RWPE1 (cell line): ENCODE data around the gene HIGD1C.
"Not testable (repeated sequence)": the region's sequence is repeated elsewhere in the genome, so short reads cannot be mapped to it uniquely, and the experiment has no call there.

ENCODE experiments used
- CTCF ChIA-PET: fragments of 350-600 bp; sonication (Branson Sonifier 250); formaldehyde crosslinking; extraction: SDS; loops from one replicate; lab custom pipeline; 2021; lab: Yijun Ruan, JAX
- POLR2A ChIA-PET: fragments of 400-600 bp; formaldehyde crosslinking; extraction: SDS; loops from one replicate; lab custom pipeline; 2020; ENCODE audit warnings: antibody characterized with exemption; ENCODE audit not compliant: low non-redundant PET; lab: Yijun Ruan, JAX
- DNase-seq: peaks from one replicate; pipeline ENCODE4 v3.0.0; 2012; ENCODE audit warnings: low spot score
- H3K27ac ChIP-seq: fragments of 450-650 bp; 2 replicates; pipeline ENCODE4 v1.5.1; 2017
- CTCF ChIP-seq: fragments of 450-650 bp; conservative IDR thresholded peaks from 2 replicates; pipeline ENCODE4 v1.5.1; 2017; ENCODE audit warnings: low read depth, mild to moderate bottlenecking

The HIGD1C gene

GRCh38 chr12:50948798-50949197 lies 3.5 kb upstream of the HIGD1C start:
- POLR2A ChIA-PET = no interaction called here
- DNase-seq = no peak
- TF ChIP-seq CTCF = no peak
- H3K27ac ChIP-seq = no peak overlapping the region
- CTCF ChIA-PET = no interaction called here

DNA sequence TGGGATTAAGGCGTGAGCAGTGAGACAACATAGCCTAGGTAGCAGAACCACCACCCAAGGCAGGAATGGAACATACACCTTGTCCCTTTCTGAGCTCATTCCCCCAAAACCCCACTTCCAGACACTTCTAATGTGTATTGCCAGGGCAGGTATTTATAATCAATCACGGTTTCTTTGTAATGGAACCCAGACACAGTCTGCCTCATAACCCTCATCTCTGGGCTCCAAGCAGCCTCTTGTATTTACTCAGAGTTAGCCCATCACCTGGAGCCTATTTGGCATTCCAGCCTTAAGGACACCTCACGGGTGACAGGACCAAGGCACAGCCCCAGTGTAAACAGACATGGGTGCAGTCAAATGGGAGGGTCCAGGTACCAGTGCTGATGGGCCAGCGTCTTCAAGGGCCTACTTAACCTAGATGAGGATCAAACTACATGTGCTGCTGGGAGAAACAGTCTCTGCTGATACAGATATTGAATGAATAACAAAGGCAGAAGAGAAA lies 2.5 kb upstream of the HIGD1C start:
- DNase-seq = no peak
- TF ChIP-seq CTCF = no peak
- no peak overlapping the region for H3K27ac ChIP-seq
- ChIA-PET CTCF (no interaction called here), POLR2A (no interaction called here)

- no peak for TF ChIP-seq CTCF
- DNase-seq = no peak
- H3K27ac ChIP-seq = no peak overlapping the region
- ChIA-PET CTCF (no interaction called here), POLR2A (no interaction called here)
Observed at GRCh38 chr12:50951112-50951511, 1.2 kb upstream of the HIGD1C start.

- TF ChIP-seq CTCF = no peak
- POLR2A ChIA-PET = no interaction called here
- H3K27ac ChIP-seq = no peak overlapping the region
- DNase-seq = no peak
- CTCF ChIA-PET = no interaction called here
Observed at GRCh38 chr12:50953047-50953446, 703 bp downstream of the HIGD1C start.

DNA sequence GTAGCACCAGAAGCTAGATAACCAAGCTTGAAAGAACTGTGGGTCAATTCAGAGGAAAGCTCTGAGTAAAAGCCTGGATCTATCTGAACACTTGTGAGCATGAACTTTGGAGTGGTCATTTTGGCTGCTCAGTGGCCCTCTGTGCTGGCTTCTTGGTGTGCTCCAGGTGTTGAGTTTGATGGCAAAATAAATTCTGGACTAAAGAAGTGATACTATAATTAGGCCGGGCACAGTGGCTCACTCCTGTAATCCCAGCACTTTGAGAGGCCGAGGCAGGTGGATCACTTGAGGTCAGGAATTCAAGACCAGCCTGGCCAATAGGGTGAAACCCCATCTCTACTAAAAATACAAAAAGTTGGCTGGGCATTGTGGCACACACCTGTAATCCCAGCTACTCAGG lies 2.4 kb downstream of the HIGD1C start:
- H3K27ac ChIP-seq, POLR2A ChIA-PET, DNase-seq: not testable (repeated sequence)
- CTCF ChIA-PET = interaction anchor here (0.6 kb wide), 1 partner anchor 873 kb away, joined by 3 read pairs; no protein-coding TSS in a partner anchor

- no peak for TF ChIP-seq CTCF
- H3K27ac ChIP-seq = no peak overlapping the region
- POLR2A ChIA-PET = no interaction called here
Observed at GRCh38 chr12:50955288-50955687, 2.9 kb downstream of the HIGD1C start.

DNA sequence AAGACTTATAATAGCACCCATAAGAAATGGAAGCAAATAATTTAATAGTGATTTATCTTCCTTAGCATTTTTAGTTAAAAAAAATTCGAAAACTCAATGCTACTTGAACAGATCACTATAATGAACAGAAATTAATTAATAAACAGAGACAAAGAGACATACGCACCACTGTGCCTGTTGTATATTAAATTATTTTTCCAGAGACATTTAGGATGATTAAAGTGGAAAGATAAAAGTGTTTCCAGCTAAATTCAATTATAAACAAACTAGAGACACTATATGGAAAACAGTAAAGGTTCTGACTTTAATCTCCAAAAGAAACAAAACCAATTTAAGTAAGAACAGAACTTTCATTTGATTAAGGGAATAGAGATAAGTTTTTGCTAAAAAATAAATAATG lies 3.4 kb downstream of the HIGD1C start:
- TF ChIP-seq CTCF = no peak
- no peak for DNase-seq
- CTCF ChIA-PET = no interaction called here
- H3K27ac ChIP-seq = no peak overlapping the region
- POLR2A ChIA-PET = no interaction called here

More at GRCh38 chr12:50955288-50955687, 2.9 kb downstream of the HIGD1C start:
- no peak for DNase-seq
- CTCF ChIA-PET = interaction anchor here (0.6 kb wide), 1 partner anchor 873 kb away, joined by 3 read pairs; no protein-coding TSS in a partner anchor
